NT2/D1 (cell line): ENCODE data around the gene NPAS1.

Source experiments
- SUZ12 ChIP-seq: IDR thresholded peaks from 2 replicates; pipeline ENCODE4 v1.6.1; 2011; ENCODE audit not compliant: insufficient read length, insufficient read depth; ENCODE audit errors: extremely low read depth
- YY1 ChIP-seq: IDR thresholded peaks from 2 replicates; pipeline ENCODE4 v1.6.1; 2011; ENCODE audit not compliant: insufficient read length, insufficient read depth
- ZNF274 ChIP-seq: IDR thresholded peaks from 2 replicates; pipeline ENCODE4 v1.6.1; 2011; ENCODE audit warnings: mild to moderate bottlenecking, low read depth, low read length

- TF ChIP-seq ZNF274 (no peak), YY1 (no peak), SUZ12 (no peak)
These were observed 36.8 kb downstream of the NPAS1 start for GRCh38 chr19:47056411-47056810.
